ENCODE measurements around the gene SPI1. TPM values are rescaled to one million over a fixed set of nuclear protein-coding genes. Genes with fewer than 3 reads are reported as not detected.
"Not testable (repeated sequence)": the region's sequence is repeated elsewhere in the genome, so short reads cannot be mapped to it uniquely, and the experiment has no call there.

Gene SPI1
- total RNA-seq, 1 donor from 2014 or later: not detected

- Mint-ChIP-seq H3K4me3 (no peak overlapping the region), H3K36me3 (ENCODE audit: low read depth) (no peaks in the 10 kb centered on the region), H3K9me3 (no peaks in the 10 kb centered on the region), H3K4me1 (peaks cover 3% of the 10 kb centered on the region), H3K27ac (ENCODE audit: unreplicated experiment) (no peak overlapping the region), H3K27me3 (ENCODE audit: low read depth) (no peaks in the 10 kb centered on the region)
- no peak for DNase-seq (ENCODE audit: low read depth, low spot score)
- TF ChIP-seq CTCF (conservative IDR thresholded peaks at IDR 0.05): no peak
Observed at GRCh38 chr11:47335733-47336132, 42.6 kb downstream of the SPI1 start.

- not testable (repeated sequence) for H3K9me3 Mint-ChIP-seq; H3K4me1 Mint-ChIP-seq; H3K27ac Mint-ChIP-seq (ENCODE audit: unreplicated experiment); H3K4me3 Mint-ChIP-seq; H3K27me3 Mint-ChIP-seq (ENCODE audit: low read depth); H3K36me3 Mint-ChIP-seq (ENCODE audit: low read depth); DNase-seq (ENCODE audit: low read depth, low spot score)
Observed at GRCh38 chr11:47334699-47335411, 43.5 kb downstream of the SPI1 start.

- no peaks in the 10 kb centered on the region for H3K9me3 Mint-ChIP-seq
- no peak for DNase-seq (ENCODE audit: low read depth, low spot score)
- no peaks in the 10 kb centered on the region for H3K4me1 Mint-ChIP-seq
- H3K27me3 Mint-ChIP-seq (ENCODE audit: low read depth): no peaks in the 10 kb centered on the region
- H3K36me3 Mint-ChIP-seq (ENCODE audit: low read depth): no peaks in the 10 kb centered on the region
- H3K27ac Mint-ChIP-seq (ENCODE audit: unreplicated experiment): no peak overlapping the region
- TF ChIP-seq CTCF (conservative IDR thresholded peaks at IDR 0.05): no peak
- no peak overlapping the region for H3K4me3 Mint-ChIP-seq
Observed at GRCh38 chr11:47333886-47334443, 44.4 kb downstream of the SPI1 start.

GRCh38 chr11:47333526-47333845 lies 44.9 kb downstream of the SPI1 start:
- DNase-seq (ENCODE audit: low read depth, low spot score): no peak
- H3K36me3 Mint-ChIP-seq (ENCODE audit: low read depth): no peaks in the 10 kb centered on the region
- no peaks in the 10 kb centered on the region for H3K9me3 Mint-ChIP-seq
- no peak overlapping the region for H3K4me3 Mint-ChIP-seq
- H3K27me3 Mint-ChIP-seq (ENCODE audit: low read depth): no peaks in the 10 kb centered on the region
- H3K4me1 Mint-ChIP-seq: no peaks in the 10 kb centered on the region
- no peak for TF ChIP-seq CTCF (conservative IDR thresholded peaks at IDR 0.05)
- H3K27ac Mint-ChIP-seq (ENCODE audit: unreplicated experiment): no peak overlapping the region

- H3K27ac Mint-ChIP-seq (ENCODE audit: unreplicated experiment): no peak overlapping the region
- no peaks in the 10 kb centered on the region for H3K4me1 Mint-ChIP-seq
- H3K27me3 Mint-ChIP-seq (ENCODE audit: low read depth): no peaks in the 10 kb centered on the region
- DNase-seq (ENCODE audit: low read depth, low spot score): no peak
- H3K9me3 Mint-ChIP-seq: no peaks in the 10 kb centered on the region
- H3K4me3 Mint-ChIP-seq: no peak overlapping the region
- no peaks in the 10 kb centered on the region for H3K36me3 Mint-ChIP-seq (ENCODE audit: low read depth)
- TF ChIP-seq CTCF (conservative IDR thresholded peaks at IDR 0.05): no peak
Observed at GRCh38 chr11:47332791-47333525, 45.4 kb downstream of the SPI1 start.

GRCh38 chr11:47332303-47332711 lies 46.0 kb downstream of the SPI1 start:
- Mint-ChIP-seq H3K27ac (ENCODE audit: unreplicated experiment) (no peak overlapping the region), H3K4me3 (no peak overlapping the region), H3K27me3 (ENCODE audit: low read depth) (no peaks in the 10 kb centered on the region), H3K4me1 (no peaks in the 10 kb centered on the region), H3K36me3 (ENCODE audit: low read depth) (no peaks in the 10 kb centered on the region), H3K9me3 (no peaks in the 10 kb centered on the region)
- no peak for DNase-seq (ENCODE audit: low read depth, low spot score)
- TF ChIP-seq CTCF (conservative IDR thresholded peaks at IDR 0.05): no peak
